Skeletal muscle satellite cell (primary cell): ENCODE results near the gene ZC3H12C. TPM values are rescaled to one million over a fixed set of nuclear protein-coding genes. Genes with fewer than 3 reads are reported as not detected.

Experiments
- H3K27me3 ChIP-seq: 2 replicates; pipeline ENCODE4 v1.7.0; 2013; ENCODE audit warnings: low read length; ENCODE audit not compliant: control insufficient read depth, insufficient read depth
- H3K36me3 ChIP-seq: 2 replicates; pipeline ENCODE4 v1.7.0; 2013; ENCODE audit warnings: mild to moderate bottlenecking, control low read depth, low read length; ENCODE audit not compliant: insufficient read depth
- H3K4me1 ChIP-seq: 2 replicates; pipeline ENCODE4 v1.7.0; 2013; ENCODE audit warnings: low read length; ENCODE audit not compliant: control insufficient read depth, insufficient read depth
- H3K4me2 ChIP-seq: 2 replicates; pipeline ENCODE4 v1.7.0; 2013; ENCODE audit warnings: mild to moderate bottlenecking, low read length
- H3K4me3 ChIP-seq: 2 replicates; pipeline ENCODE4 v1.7.0; 2013; ENCODE audit warnings: low read length
- H3K9ac ChIP-seq: 2 replicates; pipeline ENCODE4 v1.7.0; 2013; ENCODE audit warnings: mild to moderate bottlenecking, low read depth, low read length, moderate library complexity
- H3K9me3 ChIP-seq: replicated peaks from 2 replicates; pipeline ENCODE4 v1.7.0; 2013; ENCODE audit warnings: mild to moderate bottlenecking, control low read depth, low read length
- total RNA-seq: library from RNA; depleted of rRNA; stranded (reverse); fragments of >200 nt; gene quantifications from 2 replicates; pipeline ENCODE4 v1.2.3, GENCODE V29; 2012; rRNA removed

ZC3H12C gene
- total RNA-seq, result 17.9 and 18.0 TPM in 2 replicates

DNA sequence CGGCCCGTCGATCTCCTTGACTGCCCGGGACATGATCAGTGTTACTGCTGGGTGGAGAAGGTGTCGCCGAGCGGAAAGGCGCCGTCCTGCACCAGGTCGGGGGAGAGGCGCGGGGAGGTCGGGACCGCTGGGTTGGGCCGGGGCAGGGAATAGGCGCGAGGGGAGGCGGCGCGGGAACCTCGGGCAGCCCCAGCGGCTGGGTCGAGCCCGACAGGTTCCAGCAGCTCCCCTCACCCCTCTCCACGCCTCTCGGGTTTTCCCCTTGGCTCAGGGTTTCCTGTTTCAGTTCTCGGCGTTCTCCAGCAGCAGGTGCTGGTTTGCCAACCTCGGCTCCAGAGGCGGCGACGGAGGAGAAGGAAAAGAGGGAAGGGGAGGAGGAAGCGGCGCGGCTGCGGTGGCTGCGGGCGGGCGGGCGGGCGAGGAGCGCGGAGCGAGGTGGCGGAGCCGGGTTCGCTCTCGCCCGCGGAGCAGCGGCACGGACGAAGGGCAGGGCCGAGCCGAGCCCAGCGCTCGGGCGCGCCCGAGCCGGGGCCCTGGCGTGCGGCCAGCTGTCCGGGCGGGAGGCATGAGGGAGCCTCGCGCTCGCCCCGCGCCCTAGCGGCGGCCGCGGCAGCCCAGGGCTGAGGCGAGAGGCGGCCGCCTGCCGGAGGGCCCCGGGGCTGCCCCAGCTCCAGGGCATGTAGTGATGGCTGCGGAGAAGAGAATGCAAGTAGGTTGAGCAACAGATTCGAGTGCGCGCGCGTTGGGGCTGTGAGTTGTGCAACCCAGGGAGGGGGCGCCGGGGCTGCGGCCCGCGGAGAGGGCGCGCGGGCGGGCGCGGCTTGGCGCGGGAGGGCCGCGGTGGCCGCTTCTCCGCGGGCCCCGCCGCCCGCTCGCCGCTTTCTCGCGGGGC is at the start of gene ZC3H12C:
Gene ZC3H12C (plus strand): TSS at position 878 of the 892 bp plus-strand sequence. CDS start 20 bp downstream, outside the sequence.
- H3K36me3 ChIP-seq, result peaks cover 11% of the 10 kb centered on the region
- H3K9ac ChIP-seq, result peak within 1 kb of the TSS; percentile 98
- H3K4me1 ChIP-seq, result peaks cover 42% of the 10 kb centered on the region
- H3K9me3 ChIP-seq, result no peaks in the 10 kb centered on the region
- H3K4me3 ChIP-seq, result peak within 1 kb of the TSS; percentile 81
- no peaks in the 10 kb centered on the region for H3K27me3 ChIP-seq
- peak within 1 kb of the TSS; percentile 78 for H3K4me2 ChIP-seq

DNA sequence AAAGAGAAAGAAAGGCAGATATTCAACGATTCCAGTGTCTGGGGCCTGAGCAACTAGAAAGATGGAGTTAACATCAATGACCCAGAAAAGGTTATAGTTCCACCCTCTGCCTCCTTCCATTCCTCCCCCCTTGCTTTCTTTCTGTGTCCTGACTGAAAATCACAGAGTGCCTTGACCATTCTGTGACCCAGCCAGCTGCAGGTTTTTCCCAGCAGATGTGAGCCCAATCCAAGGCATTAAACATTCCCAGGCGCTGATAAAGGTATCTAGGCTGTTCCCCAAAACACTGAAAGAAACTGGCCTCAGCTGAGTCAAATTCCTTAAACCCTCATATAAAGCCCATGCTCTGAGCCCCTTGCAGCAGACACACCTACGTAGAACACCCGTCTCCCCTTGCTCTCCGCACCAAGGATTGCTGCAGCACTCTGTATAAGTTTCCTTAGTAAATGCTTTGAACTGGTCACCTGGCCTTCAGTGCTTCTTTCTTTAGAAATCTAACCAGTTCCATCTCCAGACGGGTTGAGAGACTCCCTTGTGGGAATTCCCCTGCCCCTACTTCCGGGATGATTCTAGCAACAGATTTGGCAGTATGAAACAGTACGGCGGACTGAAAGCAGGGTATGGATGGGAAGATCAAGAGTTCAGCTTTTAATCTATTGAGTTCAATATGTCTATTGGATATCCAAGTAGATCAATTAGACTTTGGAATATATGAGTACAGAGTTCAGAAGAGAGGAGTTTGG is 48.8 kb upstream of the ZC3H12C start:
- Histone ChIP-seq H3K27me3 (no peaks in the 10 kb centered on the region), H3K4me2 (no peak overlapping the region), H3K9ac (no peak overlapping the region), H3K36me3 (no peaks in the 10 kb centered on the region), H3K4me1 (no peaks in the 10 kb centered on the region), H3K9me3 (no peaks in the 10 kb centered on the region), H3K4me3 (no peak overlapping the region)

DNA sequence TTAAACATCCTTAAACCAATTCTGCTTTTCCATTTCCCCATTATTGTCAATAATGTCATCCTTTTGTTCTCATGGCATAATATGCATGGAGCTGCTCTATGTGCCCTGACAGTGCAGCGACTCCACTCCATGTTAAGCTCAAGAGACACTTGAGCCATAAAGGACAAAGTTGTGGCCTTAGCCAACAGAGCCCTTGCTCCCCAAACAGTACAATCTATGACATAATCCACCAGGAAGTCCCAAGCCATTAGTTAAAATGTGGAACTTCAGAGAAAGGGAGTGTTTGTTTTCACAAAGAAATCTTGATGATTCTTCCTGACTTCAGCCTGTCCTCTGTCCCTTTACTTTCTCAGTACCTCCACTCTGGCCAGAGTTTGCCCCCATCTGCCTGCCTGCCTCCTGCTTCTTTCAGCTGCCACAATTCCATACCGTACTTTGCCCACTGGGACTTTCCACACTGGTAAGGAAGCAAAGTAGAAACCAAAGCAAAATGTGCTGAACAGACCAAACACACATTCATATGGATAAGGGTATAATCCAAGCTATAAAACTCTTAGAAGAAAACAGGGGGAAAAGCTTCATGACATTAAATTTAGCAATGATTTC is 46.3 kb upstream of the ZC3H12C start:
- no peak overlapping the region for H3K9ac ChIP-seq
- H3K9me3 ChIP-seq, result no peaks in the 10 kb centered on the region
- H3K4me1 ChIP-seq, result no peaks in the 10 kb centered on the region
- no peak overlapping the region for H3K4me3 ChIP-seq
- no peak overlapping the region for H3K4me2 ChIP-seq
- no peaks in the 10 kb centered on the region for H3K27me3 ChIP-seq
- no peaks in the 10 kb centered on the region for H3K36me3 ChIP-seq

DNA sequence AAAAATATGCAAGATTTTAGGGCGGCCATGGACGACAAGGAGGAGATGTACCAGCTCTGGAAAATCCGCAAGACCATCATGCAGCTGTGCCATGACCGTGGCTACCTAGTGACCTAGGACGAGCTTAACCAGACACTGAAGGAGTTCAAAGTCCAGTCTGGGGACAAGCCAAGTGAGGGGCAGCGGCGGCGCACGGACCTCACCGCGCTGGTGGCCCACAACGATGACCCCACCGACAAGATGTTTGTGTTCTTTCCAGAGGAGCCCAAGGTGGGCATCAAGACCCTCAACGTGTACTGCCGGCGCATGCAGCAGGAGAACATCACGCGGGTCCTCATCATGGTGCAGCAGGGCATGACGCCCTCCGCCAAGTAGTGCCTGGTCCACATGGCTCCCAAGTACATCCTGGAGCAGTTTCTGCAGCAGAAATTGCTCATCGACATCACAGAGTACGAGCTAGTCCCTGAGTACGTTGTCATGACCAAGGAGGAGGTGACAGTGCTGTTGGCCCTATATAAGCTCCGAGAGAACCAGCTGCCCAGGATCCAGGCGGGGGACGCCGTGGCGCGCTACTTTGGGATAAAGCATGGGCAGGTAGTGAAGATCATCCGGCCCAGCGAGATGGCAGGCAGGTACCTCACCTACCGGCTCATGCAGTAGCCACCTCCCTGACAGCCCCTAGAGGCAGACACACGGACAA is 43.5 kb upstream of the ZC3H12C start:
- Histone ChIP-seq H3K4me1 (no peaks in the 10 kb centered on the region), H3K9ac (no peak overlapping the region), H3K27me3 (no peaks in the 10 kb centered on the region), H3K9me3 (peaks cover 4% of the 10 kb centered on the region), H3K4me3 (no peak overlapping the region), H3K36me3 (no peaks in the 10 kb centered on the region), H3K4me2 (no peak overlapping the region)

DNA sequence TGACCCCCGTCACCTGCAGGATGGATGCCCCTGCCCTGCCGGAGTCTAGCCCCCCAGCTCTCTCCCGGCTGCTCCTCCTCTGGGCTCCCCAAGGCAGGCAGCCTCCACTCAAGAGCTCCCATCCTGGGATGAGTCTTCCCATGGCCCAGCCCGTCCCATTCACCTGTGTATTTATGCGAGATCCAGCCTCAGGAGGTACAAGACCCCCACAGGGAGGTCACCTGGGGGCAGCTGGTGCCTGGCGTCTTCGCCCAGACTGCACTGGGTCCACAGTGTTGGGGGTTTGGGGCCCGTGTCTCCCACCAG is 43.0 kb upstream of the ZC3H12C start:
- peaks cover 4% of the 10 kb centered on the region for H3K9me3 ChIP-seq
- no peak overlapping the region for H3K9ac ChIP-seq
- no peak overlapping the region for H3K4me3 ChIP-seq
- no peaks in the 10 kb centered on the region for H3K36me3 ChIP-seq
- H3K4me1 ChIP-seq, result no peaks in the 10 kb centered on the region
- no peak overlapping the region for H3K4me2 ChIP-seq
- no peaks in the 10 kb centered on the region for H3K27me3 ChIP-seq

DNA sequence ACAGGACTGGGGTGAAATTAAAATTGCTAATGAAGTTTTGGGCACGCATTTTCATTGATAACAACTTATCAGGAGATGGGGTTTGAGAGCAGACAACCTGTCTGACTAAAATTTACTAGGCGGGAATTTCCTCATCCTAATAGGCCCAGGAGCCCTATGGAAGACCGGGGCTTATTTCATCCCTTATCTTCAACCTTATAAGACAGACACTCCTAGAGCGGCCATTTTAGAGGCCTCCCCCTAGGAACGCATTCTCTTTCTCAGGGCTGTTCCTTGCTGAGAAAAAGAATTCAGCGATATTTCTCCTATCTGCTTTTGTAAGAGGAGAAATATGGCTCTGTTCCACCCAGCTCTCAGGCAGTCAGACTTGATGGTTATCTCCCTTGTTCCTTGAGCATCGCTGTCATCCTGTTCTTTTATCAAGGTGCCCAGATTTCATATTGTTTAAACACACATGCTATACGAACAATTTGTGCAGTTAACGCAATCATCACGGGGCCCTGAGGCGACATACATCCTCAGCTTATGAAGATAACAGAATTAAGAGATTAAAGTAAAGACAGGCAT is 39.3 kb upstream of the ZC3H12C start:
- Histone ChIP-seq H3K27me3 (no peaks in the 10 kb centered on the region), H3K4me2 (no peak overlapping the region), H3K4me1 (peaks cover 5% of the 10 kb centered on the region), H3K4me3 (no peak overlapping the region), H3K9ac (no peak overlapping the region), H3K9me3 (peaks cover 4% of the 10 kb centered on the region), H3K36me3 (no peaks in the 10 kb centered on the region)

DNA sequence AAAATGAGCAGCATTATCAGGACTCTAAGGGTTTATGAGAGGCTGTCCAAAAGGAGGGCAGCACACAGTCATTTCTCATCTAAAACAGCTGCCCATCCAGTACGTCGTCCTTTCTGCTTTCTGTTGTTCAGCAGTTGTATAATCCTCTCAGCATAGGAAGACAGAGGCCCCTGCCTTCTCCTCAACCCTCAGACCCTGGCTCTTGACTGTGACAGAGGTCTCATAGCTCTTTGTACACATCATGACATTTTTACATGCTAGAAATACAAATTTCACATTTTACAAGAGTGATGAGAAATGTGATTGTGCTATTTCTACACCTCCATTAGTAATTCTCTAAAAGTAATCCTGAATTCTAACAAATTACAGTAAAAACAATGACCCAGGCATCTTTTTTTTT is 36.2 kb upstream of the ZC3H12C start:
- Histone ChIP-seq H3K9me3 (peaks cover 4% of the 10 kb centered on the region), H3K4me3 (no peak overlapping the region), H3K4me2 (no peak overlapping the region), H3K4me1 (peaks cover 27% of the 10 kb centered on the region), H3K27me3 (no peaks in the 10 kb centered on the region), H3K36me3 (no peaks in the 10 kb centered on the region), H3K9ac (no peak overlapping the region)

DNA sequence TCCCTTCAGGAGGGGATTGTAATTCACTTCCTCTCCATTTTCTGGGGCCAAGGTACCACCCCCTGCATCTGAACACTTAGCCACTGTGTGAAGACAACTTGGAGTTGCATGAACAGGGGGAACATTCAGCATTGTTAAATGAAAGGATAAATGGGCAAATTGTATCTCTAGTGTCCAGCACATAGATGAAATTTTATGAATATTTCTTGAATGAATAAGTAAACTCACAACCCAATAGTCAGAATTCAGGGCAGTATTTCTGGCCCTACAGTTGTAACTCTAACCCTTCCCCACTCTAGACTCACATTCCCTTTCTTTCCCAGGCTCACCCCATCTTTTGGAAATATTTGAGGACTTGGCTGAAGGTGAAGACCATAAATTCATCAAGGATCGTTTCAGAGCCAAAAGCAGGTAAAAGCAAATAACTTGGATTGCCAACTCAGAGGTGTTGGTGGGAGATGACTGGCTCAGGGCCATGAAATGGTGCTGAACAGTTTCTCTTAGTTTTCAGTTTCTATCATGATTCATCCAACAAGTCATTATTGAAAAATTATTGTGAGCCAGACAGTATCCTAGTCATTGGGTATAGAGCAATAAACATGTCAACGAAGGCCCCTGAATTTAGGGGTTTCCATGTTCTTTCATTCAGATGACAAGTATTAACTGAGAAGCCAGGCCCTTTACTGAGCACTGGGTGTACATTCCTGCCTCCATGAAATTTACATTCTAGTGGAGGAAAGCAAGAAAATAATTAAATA is 33.3 kb upstream of the ZC3H12C start:
- H3K27me3 ChIP-seq, result no peaks in the 10 kb centered on the region
- H3K9ac ChIP-seq, result peak overlapping the region; percentile 37
- H3K4me1 ChIP-seq, result peaks cover 27% of the 10 kb centered on the region
- peak overlapping the region; percentile 6 for H3K4me3 ChIP-seq
- H3K4me2 ChIP-seq, result peak overlapping the region; percentile 37
- no peaks in the 10 kb centered on the region for H3K9me3 ChIP-seq
- no peaks in the 10 kb centered on the region for H3K36me3 ChIP-seq

DNA sequence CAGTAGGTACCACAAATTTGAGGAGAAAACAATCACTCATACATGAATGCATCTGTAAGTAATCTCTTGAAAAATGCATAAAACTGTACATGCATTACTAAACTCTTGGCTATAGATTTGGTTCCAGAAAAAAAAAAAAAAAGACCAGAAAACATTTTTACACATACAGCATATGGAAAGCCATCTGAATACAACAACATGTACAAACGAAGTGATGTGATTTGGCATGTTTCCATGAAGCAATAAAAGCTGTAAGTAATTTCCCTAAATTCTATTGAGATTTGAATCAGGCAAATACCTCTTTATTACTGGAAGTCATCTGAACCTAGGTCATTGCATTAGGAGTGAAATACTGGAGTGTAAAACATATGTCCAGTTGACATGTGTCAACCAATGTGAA is 31.9 kb upstream of the ZC3H12C start:
- no peak overlapping the region for H3K4me2 ChIP-seq
- H3K27me3 ChIP-seq, result no peaks in the 10 kb centered on the region
- H3K4me1 ChIP-seq, result peaks cover 27% of the 10 kb centered on the region
- no peaks in the 10 kb centered on the region for H3K36me3 ChIP-seq
- no peaks in the 10 kb centered on the region for H3K9me3 ChIP-seq
- no peak overlapping the region for H3K9ac ChIP-seq
- H3K4me3 ChIP-seq, result no peak overlapping the region

DNA sequence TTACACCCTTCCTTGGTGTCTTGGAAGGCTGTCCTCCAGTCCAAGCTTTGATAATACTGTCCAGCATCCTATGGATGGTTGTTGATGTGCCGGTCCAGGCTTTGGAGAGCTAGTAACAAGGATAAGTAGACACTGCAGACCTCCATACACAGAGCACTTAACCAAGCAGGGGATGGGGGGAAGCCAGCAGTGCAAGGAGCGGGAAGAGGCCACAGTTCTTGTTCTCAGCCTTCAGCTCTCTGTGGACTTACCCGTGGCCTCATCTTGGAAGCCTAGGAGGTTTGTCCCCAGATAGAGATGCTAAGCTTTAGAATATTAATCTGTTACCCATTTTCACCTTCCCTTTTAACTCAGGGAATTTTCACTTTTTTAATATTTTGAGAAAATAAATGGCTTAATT is 30.9 kb upstream of the ZC3H12C start:
- Histone ChIP-seq H3K9me3 (no peaks in the 10 kb centered on the region), H3K27me3 (no peaks in the 10 kb centered on the region), H3K9ac (no peak overlapping the region), H3K36me3 (no peaks in the 10 kb centered on the region), H3K4me1 (peaks cover 24% of the 10 kb centered on the region), H3K4me3 (no peak overlapping the region), H3K4me2 (no peak overlapping the region)
